ENCODE data around the gene ITIH1. TPM values are rescaled to one million over a fixed set of nuclear protein-coding genes. Genes with fewer than 3 reads are reported as not detected.

ITIH1 gene
- total and polyA plus RNA-seq, 2 experiments from 2014 or later = not detected

GRCh38 chr3:52788890-52789745 lies 11.7 kb downstream of the ITIH1 start:
- 0 out of 2 replicates have a peak overlapping the region, but pooled peaks have one; percentile 52 for H2AFZ ChIP-seq

More at GRCh38 chr3:52788890-52789745, 11.7 kb downstream of the ITIH1 start:
- Histone ChIP-seq H3K4me2 (no peak overlapping the region), H3K9me2 (ENCODE audit: insufficient read depth) (no peaks in the 10 kb centered on the region), H3K27ac (ENCODE audit: low read depth) (no peak overlapping the region), H3K27me3 (ENCODE audit: insufficient read depth) (no peaks in the 10 kb centered on the region), H3K4me3 (no peak overlapping the region), H4K20me1 (replicated peaks; ENCODE audit: insufficient read depth) (no peaks in the 10 kb centered on the region), H3K36me3 (ENCODE audit: insufficient read depth) (no peaks in the 10 kb centered on the region), H3K4me1 (ENCODE audit: insufficient read depth) (no peaks in the 10 kb centered on the region), H3F3A (replicated peaks; ENCODE audit: low read depth) (no peaks in the 10 kb centered on the region), H3K79me2 (replicated peaks; ENCODE audit: insufficient read depth) (no peaks in the 10 kb centered on the region)
- no peaks in the 10 kb centered on the region; the same call in 2 of the 3 replicates for H3K4me1 Mint-ChIP-seq
- no peak overlapping the region for H3K4me3 Mint-ChIP-seq
- ATAC-seq = no peak
- TF ChIP-seq EZH2phosphoT487 (IDR thresholded peaks at IDR 0.05; ENCODE audit: unreplicated experiment) (no peak), EZH2 (IDR thresholded peaks at IDR 0.05; ENCODE audit: low read depth, unreplicated experiment) (no peak), ZNF114 (CRISPR knock-in tag; IDR thresholded peaks at IDR 0.05) (no peak), ZNF462 (CRISPR knock-in tag; IDR thresholded peaks at IDR 0.05) (no peak), CTCF (conservative IDR thresholded peaks at IDR 0.05; ENCODE audit: low read depth in 2 of 2) (no peak), ZNF331 (CRISPR knock-in tag; IDR thresholded peaks at IDR 0.05; ENCODE audit: low read depth) (no peak), CREB1 (CRISPR knock-in tag; IDR thresholded peaks at IDR 0.05; ENCODE audit: low read depth) (no peak), NANOG (IDR thresholded peaks at IDR 0.05; ENCODE audit: borderline replicate concordance) (no peak), POLR2AphosphoS5 (IDR thresholded peaks at IDR 0.05; ENCODE audit: low read depth) (no peak)
- no peaks in the 10 kb centered on the region; the same call in 2 of the 3 replicates for H3K36me3 Mint-ChIP-seq (ENCODE audit: low read depth)
- no peak overlapping the region for H3K27ac Mint-ChIP-seq
- no peak for DNase-seq (ENCODE audit: low spot score)
- H3K9me3 Mint-ChIP-seq = no peaks in the 10 kb centered on the region
- peaks cover 29% of the 10 kb centered on the region for H3K27me3 Mint-ChIP-seq (ENCODE audit: insufficient read depth, low read depth, poor library complexity)
